HT-29 (cell line): ENCODE data around the gene GYPA. TPM values are rescaled to one million over a fixed set of nuclear protein-coding genes. Genes with fewer than 3 reads are reported as not detected.
"Not testable (repeated sequence)": the region's sequence is repeated elsewhere in the genome, so short reads cannot be mapped to it uniquely, and the experiment has no call there.

Source experiments
- DNase-seq: peaks from one replicate; pipeline ENCODE4 v3.0.0-alpha.2; 2015; ENCODE audit warnings: low spot score
- total RNA-seq: library from RNA; depleted of rRNA; stranded (reverse); fragments of >200 nt; shearing (Covaris generic); gene quantifications from 2 replicates; pipeline ENCODE4 v1.2.3, GENCODE V29; 2014

The GYPA gene
- total RNA-seq, 1 experiment from 2014 or later: not detected

DNA sequence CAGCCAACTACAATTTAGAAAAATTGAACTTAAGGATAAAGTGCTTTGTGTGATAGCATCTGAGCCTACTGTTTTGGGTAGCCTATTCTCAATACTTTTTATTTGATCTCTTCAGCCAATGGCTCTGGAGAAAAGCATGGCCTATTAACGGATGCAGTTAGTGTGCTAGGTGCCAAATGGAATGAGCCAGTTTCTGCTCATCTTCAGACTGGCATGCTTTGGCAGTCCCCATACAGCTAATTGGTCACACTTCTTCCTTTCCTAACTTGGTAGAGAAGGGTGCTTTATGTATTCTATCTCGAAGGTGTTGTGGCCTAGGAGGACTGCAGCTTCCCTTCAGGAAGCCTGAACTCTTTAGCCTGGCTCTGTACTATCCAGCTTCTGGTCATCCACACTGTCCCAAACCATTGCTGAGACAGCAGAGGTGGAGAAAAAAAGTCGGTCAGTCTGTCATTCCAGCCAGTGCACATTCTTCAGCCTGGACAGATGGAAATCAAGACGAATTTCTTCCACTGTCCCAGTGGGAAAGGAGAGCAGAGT lies 11.1 kb downstream of the GYPA start:
- not testable (repeated sequence) for DNase-seq

DNA sequence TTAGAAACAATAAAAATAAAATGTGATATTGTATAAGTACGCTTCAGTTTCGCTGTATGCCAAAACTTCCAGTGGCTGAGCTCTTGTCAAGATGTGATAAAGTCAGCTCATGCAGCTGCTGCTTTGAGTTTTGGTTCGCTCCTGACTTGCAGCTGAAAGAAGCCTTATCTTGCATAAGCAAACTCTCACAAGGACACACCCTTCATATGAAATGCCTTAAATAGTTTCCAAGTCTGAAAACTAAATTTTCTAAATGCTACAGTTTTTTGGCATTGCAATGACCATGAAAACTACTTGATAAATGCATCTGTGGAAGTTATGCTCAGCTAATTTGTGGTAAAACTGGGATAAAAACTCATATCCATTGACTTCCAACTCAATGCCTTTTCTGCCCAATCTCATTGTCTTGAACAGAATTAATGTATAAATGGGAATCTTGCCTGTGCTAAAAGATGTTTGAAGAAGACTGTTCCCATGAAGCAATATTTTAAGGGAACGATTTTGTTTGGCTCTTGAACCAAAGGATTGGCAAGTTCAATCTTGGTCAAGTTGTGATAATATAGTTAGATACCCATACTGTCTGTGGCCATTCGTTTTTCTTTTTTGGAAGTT lies 11.7 kb downstream of the GYPA start:
- DNase-seq: not testable (repeated sequence)

DNA sequence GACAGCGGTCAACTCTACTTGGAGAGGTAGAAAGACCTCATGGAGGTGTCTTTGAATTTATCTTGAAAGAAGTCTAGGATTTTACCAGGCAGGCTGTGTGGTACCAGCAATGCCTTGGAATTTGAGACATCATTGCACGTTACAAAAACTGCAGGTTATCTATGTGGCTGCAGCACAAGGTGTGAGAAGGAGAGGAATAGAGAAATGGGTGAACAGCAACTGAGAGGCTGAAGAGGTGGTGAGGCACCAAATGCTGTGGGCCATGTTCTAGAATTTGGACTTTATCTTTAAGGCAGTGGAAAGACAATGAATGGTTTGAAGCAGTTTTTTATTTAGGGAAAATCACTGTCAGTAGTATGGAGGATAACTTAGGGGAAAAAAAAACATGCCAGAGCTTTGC lies 15.4 kb downstream of the GYPA start:
- DNase-seq: not testable (repeated sequence)

DNA sequence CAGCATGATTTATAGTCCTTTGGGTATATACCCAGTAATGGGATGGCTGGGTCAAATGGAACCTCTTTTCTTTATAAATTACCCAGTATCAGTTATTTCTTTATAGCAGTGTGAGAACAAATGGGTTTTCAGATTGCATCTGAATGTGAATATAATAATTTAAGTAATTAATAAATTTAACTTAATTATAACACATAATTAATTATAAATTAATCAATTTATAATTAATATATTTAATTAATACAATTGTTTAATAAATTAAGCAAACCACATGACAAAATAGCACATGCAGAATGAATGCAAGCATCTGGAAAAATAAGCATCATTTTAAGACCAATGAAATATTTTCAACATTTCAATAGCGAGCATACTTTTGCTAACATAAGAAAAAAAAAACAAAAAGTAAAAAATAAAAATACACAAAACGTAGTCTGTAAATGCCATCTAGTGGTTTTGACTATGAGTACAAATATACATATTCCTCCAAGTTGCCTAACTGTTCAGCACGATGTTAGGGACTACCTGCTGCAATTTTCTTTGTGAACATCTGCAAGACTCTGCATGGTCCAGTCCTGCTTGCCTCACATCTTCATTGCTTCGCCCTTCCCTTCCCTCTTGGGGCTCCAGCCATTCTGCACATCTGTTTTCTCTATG lies 16.4 kb downstream of the GYPA start:
- DNase-seq: not testable (repeated sequence)

DNA sequence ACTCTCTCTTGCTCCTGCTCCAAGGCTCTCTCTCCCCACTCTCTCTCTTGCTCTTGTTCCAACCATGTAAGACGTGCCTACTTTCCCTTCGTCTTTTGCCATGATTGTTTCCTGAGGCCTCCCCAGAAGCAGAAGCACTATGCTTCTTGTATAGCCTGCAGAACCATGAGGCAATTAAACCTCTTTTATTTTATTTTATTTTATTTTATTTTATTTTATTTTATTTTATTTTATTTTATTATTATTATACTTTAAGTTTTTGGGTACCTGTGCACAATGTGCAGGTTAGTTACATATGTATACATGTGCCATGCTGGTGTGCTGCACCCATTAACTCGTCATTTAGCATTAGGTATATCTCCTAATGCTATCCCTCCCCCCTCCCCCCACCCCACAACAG lies 17.2 kb downstream of the GYPA start:
- DNase-seq: not testable (repeated sequence)

DNA sequence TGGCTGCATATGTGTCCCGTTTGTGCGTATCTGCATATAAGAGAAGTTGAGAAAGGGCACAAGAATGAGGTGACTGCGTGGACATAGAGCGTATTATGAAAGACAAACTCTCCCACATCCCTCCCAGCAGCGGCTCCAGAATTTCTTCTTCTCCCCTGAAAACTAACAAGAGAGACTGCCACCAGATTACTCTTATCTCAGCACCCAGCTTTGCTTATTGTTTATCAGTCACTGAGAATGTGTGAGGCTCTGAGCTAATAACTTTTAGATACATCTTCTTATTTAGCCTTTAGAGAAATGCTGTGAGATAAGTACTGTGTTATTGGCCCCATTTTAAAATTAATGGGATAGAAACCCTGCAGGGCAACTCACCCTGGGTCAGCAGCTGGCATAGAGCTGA lies 20.8 kb downstream of the GYPA start:
- DNase-seq: not testable (repeated sequence)

DNA sequence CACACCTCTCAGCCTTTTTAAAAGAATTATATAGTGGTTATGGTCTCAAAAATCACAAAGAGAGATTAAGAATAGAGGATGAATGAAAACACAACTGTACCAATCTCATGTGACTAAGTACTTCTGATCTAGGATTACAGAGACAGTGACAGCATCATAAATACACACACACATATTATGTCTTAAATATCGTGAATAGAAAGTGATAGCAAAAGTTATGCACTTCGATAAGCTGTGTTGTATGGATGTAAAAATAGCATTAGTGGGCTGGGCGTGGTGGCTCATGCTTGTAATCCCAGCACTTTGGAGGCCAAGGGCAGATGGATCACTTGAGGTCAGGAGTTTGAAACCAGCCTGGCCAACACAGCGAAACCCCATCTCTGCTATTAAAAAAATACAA lies 25.0 kb downstream of the GYPA start:
- no peak for DNase-seq

DNA sequence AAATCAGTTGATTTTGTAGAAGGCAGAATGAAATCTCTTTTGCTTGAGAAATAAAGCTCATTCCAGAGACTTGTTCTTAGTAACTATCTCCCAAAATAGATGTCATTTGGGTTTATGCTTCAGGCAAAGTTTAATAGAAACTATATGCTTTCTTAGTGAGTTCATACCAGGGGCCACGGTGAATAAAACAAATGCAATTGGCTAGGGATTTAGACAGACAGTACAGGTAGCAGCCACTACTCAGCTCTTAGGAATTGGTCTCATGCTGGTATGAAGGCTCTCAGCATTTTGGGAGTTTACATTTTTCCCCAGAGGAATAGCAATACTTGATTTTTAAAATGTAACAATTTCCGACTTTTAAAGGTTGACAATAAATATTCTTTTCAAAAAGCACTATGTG lies 27.0 kb downstream of the GYPA start:
- DNase-seq: no peak

DNA sequence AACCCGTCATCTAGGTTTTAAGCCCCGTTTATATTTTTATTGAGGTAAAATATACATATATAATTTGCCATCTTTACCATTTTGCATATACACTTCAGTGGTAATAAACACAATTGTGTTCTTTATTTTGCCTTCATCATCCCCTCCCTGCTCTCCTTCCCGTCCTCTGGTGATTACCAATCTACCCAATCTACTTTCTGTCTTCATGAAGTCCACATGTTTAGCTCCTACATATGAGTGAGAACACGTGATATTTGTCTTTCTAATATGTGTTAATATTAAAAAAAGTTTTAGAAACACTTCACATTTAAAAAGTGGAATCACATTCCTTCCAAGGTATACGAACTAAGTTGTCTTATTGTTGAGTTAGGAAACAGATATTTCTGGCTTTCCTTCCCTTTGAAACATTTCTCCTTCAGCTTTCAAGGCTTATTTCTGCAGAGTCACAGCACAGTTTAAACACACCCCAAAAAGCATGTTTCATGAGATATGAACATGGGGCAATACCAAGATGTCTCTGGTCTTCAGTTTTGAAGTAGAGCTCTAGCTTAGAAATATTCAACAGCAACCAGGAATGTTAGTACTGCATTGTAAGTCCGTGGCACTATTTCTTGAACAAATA lies 35.9 kb downstream of the GYPA start:
- DNase-seq: no peak

DNA sequence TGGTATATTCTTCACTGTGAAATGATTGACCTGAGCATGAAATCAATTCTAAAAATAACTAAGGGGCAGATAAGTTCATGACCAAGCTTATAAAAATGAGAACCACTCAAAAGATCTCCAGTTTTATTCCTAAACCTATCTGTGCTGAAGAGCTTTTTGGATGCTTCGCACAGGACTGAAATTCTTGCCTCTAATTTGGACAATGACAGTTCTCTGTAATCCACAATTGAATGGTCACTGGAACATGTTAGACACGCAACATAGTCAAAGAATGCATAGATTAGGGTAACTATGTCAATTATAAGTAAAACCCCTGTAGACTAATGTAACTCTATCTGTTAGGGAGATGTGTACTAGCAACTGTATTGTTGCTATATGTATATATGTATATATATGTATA lies 42.7 kb downstream of the GYPA start:
- not testable (repeated sequence) for DNase-seq

DNA sequence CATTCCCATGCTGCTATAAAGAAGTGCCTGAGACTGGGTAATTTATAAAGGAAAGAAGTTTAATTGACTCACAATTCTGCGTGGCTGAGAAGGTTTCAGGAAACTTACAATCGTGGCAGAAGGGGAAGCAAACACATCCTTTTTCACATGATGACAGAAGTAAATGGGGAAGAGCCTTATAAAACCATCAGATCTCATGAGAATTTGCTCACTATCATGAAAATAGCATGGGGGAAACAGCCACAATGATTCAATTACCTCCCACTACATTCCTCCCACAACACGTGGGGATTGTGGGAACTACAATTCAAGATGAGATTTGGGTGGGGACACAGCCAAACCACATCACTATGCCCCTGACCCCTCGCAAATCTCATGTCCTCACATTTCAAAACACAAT lies 46.5 kb downstream of the GYPA start:
- DNase-seq: not testable (repeated sequence)

DNA sequence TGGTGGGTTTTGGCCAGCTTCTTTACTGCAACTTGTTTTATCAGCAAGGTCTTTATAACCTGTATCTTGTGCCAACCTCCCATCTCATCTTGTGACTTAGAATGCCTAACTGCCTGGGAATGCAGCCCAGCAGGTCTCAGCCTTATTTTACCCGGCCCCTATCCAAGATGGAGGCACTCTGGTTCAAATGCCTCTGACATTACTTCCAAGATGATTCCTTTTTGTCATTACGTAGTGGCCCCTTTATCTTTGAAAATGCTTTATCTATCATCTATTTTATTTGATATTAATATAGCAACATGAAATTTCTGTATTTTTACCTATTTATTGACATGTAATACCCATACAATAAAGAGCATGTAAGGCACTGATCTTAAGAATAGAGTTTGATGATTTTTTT lies 49.3 kb downstream of the GYPA start:
- DNase-seq: not testable (repeated sequence)

DNA sequence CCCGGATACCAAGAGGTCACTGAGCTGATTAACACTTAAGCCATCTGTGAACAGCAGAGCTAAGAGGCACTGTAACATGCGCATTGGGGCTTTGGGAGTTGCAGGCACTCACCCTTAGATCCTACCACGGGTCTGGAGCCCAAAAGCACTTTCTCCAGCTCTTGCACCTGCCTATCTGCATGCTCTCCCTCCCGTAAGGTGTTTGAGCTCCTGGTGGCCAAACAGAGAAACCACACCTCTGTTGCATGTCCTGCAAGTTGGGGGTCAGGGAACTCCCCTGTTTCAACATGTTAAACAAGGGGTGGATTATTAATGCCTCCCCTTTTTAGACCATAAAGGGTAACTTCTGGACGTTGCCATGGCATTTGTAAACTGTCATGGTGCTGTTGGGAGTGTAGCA lies 49.8 kb downstream of the GYPA start:
- no peak for DNase-seq

DNA sequence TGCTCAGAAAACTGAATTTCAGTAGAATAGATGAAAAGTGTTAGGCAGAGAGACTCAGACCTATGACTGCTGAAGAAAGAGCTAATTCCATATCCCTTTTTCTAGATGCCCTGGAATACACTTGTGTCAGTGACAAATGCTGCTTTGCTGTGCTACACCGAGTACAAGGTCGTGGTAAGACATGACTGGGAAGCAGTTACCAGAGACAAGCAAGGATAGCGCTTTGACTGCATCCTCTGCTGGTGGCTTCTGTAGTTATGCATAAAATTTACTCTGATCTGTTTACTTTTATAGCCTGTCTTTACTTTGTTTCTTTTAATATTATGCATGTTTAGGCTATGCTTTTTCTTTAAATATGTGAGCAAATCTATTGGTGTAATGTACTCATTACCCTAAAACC lies 58.5 kb downstream of the GYPA start:
- not testable (repeated sequence) for DNase-seq

DNA sequence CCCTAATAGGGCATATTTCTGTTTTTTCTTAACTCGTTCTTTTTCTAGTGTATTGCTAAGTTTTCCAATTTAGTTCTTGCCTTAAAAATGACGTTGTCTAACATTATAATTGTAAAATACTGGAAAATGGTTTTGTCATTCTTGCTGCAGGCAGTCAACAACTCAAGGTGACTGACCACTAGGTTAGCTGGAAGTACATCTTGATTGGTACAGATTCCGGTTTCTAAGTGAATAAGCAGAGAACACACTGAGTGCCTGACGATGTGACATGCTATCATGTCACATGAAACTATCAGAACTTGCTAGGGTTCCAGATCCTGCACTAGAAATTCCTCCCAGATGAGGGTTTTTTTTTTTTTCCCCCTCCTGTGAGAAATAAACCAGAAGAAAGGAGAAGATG lies 60.4 kb downstream of the GYPA start:
- DNase-seq: not testable (repeated sequence)

DNA sequence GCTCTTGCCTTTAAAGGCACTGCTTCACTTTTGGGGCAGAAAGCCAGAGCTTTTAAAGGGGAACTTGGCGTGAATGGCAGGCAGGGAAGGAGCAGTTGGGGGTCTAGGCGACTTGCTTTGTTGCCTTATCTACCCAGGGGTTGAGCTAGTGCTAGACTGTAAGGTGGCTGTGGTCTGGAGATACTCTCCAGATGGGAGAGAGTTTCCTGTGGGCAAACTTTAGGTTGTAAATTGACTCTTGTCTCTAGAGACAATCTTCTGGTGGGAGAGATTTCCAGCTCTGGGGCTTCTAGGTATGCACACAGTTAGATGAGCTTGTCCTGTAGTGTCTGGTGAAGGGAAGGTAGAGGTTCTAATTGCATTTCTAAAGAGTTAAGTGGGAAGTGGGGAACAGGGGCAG lies 61.8 kb downstream of the GYPA start:
- DNase-seq: not testable (repeated sequence)

DNA sequence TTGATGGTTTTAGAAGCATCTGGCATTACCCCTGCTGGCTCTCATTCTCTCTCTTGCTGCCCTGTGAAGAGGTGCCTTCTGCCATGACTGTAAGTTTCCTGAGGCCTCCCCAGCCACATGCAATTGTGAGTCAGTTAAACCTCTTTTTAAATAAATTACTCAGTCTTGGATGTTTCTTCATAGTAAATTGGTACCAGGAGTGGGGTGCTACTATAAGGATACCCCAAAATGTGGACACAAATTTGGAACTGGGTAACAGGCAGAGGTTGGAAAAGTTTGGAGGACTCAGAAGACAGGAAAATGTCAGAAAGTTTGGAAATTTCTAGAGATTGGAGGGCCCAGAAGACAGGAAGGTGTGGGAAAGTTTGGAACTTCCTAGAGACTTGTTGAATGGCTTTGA lies 79.0 kb downstream of the GYPA start:
- DNase-seq: not testable (repeated sequence)

DNA sequence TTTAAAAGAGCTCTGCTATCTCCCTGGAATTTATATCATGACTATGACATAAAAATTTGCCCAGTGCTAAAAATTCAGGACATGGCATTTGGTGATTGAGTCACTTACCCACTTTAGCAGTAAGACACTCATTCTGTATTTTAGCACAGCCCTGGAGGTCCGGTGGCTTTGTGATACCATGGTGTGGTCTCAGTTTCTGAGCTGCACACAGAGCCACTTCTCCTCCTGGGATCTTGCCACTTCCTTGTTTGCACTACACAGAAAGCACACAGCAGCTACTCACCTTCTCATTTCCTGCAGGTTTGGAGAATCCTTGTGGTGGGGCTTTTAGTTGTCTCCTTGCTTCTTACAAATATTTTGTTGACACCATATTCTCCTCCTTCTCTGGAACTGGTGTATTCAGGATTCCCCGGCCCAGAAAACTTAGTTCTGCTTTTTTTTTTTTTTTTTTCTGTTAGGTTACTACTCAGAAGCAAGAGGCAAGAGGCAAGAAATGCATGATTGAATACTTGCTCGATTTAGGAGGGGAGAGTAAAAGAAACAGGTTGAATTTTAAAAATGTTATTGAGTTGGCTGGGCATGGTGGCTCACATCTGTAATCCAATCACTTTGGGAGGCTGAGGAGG lies 80.2 kb downstream of the GYPA start:
- DNase-seq: not testable (repeated sequence)
